A673 (cell line): ENCODE data around the gene SPTLC2. TPM values are rescaled to one million over a fixed set of nuclear protein-coding genes. Genes with fewer than 3 reads are reported as not detected.

Experiments used
- BruUV-seq: library from RNA; stranded (reverse); fragments of 400-500 nt; replicated peaks from 2 replicates; lab custom pipeline; 2021; lab: Mats Ljungman, UMichigan
- CTCF ChIA-PET: fragments of 300-600 bp; sonication (Branson Sonifier 250); formaldehyde crosslinking; loops from one replicate; lab custom pipeline; 2022; ENCODE audit warnings: antibody characterized with exemption; lab: Charles Lee
- POLR2A ChIA-PET: fragments of 300-600 bp; sonication (Branson Sonifier 250); formaldehyde crosslinking; loops from one replicate; lab custom pipeline; 2022; ENCODE audit warnings: antibody characterized with exemption; ENCODE audit not compliant: low non-redundant PET; lab: Charles Lee
- DNase-seq: peaks from one replicate; pipeline ENCODE4 v3.0.0-alpha.2; 2015; ENCODE audit warnings: low spot score
- H3K27ac ChIP-seq: fragments of 200-600 bp; sonication (generic); 2 replicates; pipeline ENCODE4 v1.5.1; 2016; ENCODE audit warnings: mixed run types, low read depth, mild to moderate bottlenecking, mixed read lengths, antibody characterized with exemption, low read length; ENCODE audit not compliant: poor library complexity, severe bottlenecking
- H3K27me3 ChIP-seq: fragments of 200-600 bp; sonication (generic); replicated peaks from 2 replicates; pipeline ENCODE4 v1.6.1; 2017; ENCODE audit warnings: mixed run types, low read depth, mild to moderate bottlenecking, mixed read lengths, antibody characterized with exemption, low read length; ENCODE audit not compliant: insufficient read depth, poor library complexity
- H3K36me3 ChIP-seq: fragments of 200-600 bp; sonication (generic); 2 replicates; pipeline ENCODE4 v1.6.1; 2016; ENCODE audit warnings: mixed run types, mild to moderate bottlenecking, mixed read lengths, antibody characterized with exemption, low read length; ENCODE audit not compliant: insufficient read depth, poor library complexity, severe bottlenecking
- H3K4me1 ChIP-seq: fragments of 200-600 bp; sonication (generic); 2 replicates; pipeline ENCODE4 v1.6.1; 2017; ENCODE audit warnings: mixed run types, mild to moderate bottlenecking, mixed read lengths, antibody characterized with exemption, low read length; ENCODE audit not compliant: insufficient read depth, poor library complexity, severe bottlenecking
- H3K4me3 ChIP-seq: fragments of 200-600 bp; sonication (generic); 2 replicates; pipeline ENCODE4 v1.5.1; 2016; ENCODE audit warnings: low read depth, mixed run types, mild to moderate bottlenecking, mixed read lengths, low read length; ENCODE audit not compliant: poor library complexity, severe bottlenecking
- H3K9me3 ChIP-seq: fragments of 200-600 bp; sonication (generic); 2 replicates; pipeline ENCODE4 v1.6.1; 2016; ENCODE audit warnings: mixed run types, low read depth, mild to moderate bottlenecking, mixed read lengths, antibody characterized with exemption, low read length; ENCODE audit not compliant: poor library complexity, severe bottlenecking
- EZH2 ChIP-seq: fragments of 200-600 bp; sonication (generic); IDR thresholded peaks from 2 replicates; pipeline ENCODE4 v1.6.1; 2017; ENCODE audit warnings: borderline replicate concordance, low read depth, mild to moderate bottlenecking, mixed read lengths, antibody characterized with exemption, low read length; ENCODE audit not compliant: poor library complexity, severe bottlenecking
- intact Hi-C: fragments of 100-400 bp; cut with micrococcal nuclease; formaldehyde crosslinking; loops from one replicate; pipeline ENCODE4 v1.10.0; 2022; ENCODE audit not compliant: unreplicated experiment
- total RNA-seq: library from RNA; stranded (reverse); gene quantifications from 2 replicates; pipeline ENCODE4 v1.2.3, GENCODE V29; 2021
- TF ChIP-seq, protein P1 (sequence below): fragments of 300-800, 200-600 bp; sonication (generic); conservative IDR thresholded peaks from 2 replicates; pipeline ENCODE4 v1.5.1; 2017; ENCODE audit warnings: low read depth, mild to moderate bottlenecking, antibody characterized with exemption, low read length, moderate library complexity, mixed read lengths

SPTLC2 gene
- total RNA-seq, 1 experiment from 2014 or later, result 17.3 TPM

DNA sequence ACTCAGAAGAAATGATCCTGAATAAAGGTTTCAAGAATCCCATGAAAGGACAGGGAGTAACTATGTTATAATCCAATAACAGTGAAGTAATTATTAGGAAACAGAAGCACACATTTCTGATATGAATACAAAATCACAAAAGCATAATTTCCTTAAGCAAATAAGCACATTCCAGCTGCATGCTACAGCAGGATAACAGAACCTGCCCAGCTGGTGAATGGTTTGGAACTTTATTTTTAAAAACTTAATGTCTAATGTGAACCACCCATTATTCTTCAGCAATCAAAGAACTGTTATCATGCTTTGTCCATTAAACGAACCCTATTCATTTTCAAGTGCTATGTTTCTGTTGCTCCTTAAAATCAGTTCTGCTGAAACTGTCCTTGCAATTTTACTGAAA, 13.4 kb downstream of the SPTLC2 start:
- H3K27ac ChIP-seq, result no peak overlapping the region
- intact Hi-C loops, result no loop called here
- H3K27me3 ChIP-seq, result no peaks in the 10 kb centered on the region
- TF ChIP-seq, protein P1, sequence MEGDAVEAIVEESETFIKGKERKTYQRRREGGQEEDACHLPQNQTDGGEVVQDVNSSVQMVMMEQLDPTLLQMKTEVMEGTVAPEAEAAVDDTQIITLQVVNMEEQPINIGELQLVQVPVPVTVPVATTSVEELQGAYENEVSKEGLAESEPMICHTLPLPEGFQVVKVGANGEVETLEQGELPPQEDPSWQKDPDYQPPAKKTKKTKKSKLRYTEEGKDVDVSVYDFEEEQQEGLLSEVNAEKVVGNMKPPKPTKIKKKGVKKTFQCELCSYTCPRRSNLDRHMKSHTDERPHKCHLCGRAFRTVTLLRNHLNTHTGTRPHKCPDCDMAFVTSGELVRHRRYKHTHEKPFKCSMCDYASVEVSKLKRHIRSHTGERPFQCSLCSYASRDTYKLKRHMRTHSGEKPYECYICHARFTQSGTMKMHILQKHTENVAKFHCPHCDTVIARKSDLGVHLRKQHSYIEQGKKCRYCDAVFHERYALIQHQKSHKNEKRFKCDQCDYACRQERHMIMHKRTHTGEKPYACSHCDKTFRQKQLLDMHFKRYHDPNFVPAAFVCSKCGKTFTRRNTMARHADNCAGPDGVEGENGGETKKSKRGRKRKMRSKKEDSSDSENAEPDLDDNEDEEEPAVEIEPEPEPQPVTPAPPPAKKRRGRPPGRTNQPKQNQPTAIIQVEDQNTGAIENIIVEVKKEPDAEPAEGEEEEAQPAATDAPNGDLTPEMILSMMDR, result no peak
- no peak for TF ChIP-seq EZH2
- H3K9me3 ChIP-seq, result no peaks in the 10 kb centered on the region
- H3K36me3 ChIP-seq, result no peaks in the 10 kb centered on the region
- H3K4me3 ChIP-seq, result no peak overlapping the region
- peaks cover 23% of the 10 kb centered on the region for H3K4me1 ChIP-seq
- no TSS peak for BruUV-seq
- ChIA-PET POLR2A (no interaction called here), CTCF (interaction anchor here (0.6 kb wide), 1 partner anchor 14 kb away, joined by 15 read pairs; no protein-coding TSS in a partner anchor)
- DNase-seq, result no peak

DNA sequence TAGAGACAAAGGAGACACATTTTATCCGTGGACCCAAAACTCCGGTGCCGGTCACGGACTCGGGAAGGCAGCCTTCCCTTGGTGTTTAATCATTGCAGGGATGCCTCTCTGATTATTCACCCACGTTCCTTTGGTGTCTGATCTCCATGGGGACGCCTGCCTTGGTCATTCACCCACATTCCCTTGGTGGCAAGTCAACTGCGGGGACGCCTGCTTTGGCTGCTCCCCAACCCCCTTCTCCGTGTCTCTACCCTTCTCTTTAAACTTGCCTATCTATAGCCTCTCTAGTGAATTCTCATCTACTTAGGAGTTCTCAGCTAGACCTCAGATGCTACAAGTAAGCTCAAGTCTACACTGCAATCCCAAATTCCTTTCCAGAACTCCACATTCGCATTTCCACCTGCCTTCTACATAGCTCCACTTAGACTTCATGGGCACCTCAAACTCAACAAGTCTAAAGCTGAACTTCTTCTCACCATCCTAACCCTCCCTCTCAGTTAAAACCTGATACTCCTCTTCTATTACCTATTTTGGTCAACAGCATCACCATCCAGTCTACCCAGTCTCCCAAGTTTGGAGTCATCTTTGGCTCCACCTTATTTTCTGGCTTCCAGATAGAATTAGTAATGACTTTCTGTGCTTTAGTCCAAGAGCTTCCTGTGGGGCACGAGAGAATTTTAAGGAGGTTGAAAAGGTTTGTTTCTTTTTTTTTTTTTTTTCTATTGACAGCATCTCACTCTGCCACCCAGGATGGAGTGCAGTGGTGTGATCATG, 14.4 kb downstream of the SPTLC2 start:
- CTCF ChIA-PET, result no interaction called here
- POLR2A ChIA-PET, result no interaction called here
- TF ChIP-seq EZH2, result no peak
- TF ChIP-seq, protein P1, result no peak
- H3K27me3 ChIP-seq, result no peaks in the 10 kb centered on the region
- no peak for DNase-seq
- H3K4me1 ChIP-seq, result peaks cover 23% of the 10 kb centered on the region
- H3K27ac ChIP-seq, result no peak overlapping the region
- BruUV-seq, result no TSS peak
- H3K36me3 ChIP-seq, result peaks cover under 1% of the 10 kb centered on the region
- H3K9me3 ChIP-seq, result no peaks in the 10 kb centered on the region
- intact Hi-C loops, result no loop called here
- H3K4me3 ChIP-seq, result no peak overlapping the region

DNA sequence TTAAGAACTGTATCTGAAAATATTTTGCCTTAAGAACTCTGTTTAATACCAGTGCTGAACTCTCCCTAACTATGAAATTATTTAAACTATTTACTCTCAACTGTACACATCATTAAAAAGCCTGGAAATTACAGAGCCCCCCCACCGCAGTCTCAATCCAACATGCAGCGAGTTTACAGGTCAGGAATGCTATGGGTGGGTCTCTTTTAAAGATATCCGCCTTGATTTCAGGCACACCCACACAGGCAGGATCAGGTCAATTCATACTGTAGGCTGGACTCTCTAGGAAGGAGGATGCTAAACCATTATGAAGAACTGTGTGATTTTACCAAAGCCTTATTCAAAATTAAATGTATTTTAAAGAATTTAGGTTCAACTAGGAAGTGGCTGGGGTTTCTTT, 16.5 kb downstream of the SPTLC2 start:
- intact Hi-C loops, result no loop called here
- no peak for DNase-seq
- no peaks in the 10 kb centered on the region for H3K27me3 ChIP-seq
- POLR2A ChIA-PET, result no interaction called here
- peaks cover 7% of the 10 kb centered on the region for H3K36me3 ChIP-seq
- CTCF ChIA-PET, result interaction anchor here (0.5 kb wide), 1 partner anchor 21 kb away, joined by 3 read pairs; no protein-coding TSS in a partner anchor
- TF ChIP-seq EZH2, result no peak
- TF ChIP-seq, protein P1, result no peak
- H3K27ac ChIP-seq, result no peak overlapping the region
- peaks cover 20% of the 10 kb centered on the region for H3K4me1 ChIP-seq
- no TSS peak for BruUV-seq
- no peaks in the 10 kb centered on the region for H3K9me3 ChIP-seq
- no peak overlapping the region for H3K4me3 ChIP-seq
